Iris pigment epithelial cell (primary cell): ENCODE measurements around the gene PPP1R14C.

Experiments used
- DNase-seq: peaks from one replicate; pipeline ENCODE4 v3.0.0-alpha.2; 2011; ENCODE audit warnings: low read depth

Gene PPP1R14C

DNA sequence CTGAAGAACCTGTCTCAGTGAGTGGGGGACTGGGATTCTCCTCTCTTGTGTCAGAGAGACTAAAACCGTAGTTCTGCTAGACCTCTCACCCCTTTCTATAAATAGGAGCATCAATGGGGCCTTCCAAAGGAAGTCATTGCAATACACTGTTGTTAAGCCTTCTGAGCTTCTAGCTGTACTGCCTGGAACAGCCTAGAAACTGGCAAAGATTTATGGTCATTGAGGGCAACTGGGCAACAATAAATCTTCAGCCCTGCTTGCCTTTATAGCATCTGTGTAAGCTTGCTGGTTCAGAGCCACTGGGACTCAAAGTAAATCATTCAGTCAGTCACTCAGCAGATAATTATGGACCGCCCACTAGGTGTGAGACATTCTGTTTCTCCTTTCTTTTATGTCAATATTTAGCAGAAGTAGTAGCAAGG lies 53.2 kb downstream of the PPP1R14C start:
- no peak for DNase-seq

DNA sequence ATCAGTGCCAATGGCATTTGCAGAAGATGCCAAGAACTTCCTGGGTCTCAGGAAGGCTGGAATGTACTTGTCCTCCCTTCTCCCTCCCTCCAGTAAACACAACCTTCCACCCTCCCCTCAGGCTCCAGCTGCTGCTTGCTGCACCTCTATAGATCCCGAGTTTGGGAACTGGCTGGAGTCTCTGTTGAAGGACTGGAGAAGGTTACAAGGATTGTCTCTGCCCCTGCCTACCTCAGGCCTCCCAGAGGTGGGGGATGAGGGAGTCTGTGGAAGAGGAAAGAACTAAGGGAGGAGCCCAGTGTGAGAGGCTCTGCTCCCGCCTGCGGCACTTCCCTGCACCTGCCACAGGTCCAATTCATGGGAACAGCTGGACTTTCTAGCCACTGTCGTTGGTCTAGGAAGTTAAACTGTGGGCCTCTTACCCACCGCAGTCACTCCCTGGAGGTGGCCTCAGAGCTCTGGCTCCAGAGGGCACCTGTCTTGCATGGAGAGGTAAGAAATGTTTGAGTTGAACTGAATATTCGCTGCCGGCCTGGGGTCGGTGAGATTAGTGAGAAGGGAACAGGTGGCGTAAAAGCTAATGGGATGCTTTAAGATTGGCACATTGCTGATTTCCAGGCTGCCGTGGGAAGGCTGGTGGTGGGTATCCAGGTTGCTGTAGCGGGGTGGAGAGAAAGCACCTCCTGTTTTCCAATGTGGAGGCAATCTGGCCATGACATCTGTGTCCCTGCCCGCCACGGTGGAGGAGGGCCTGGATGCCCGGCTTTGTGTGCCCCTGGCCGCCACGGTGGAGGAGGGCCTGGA lies 54.3 kb downstream of the PPP1R14C start:
- DNase-seq = no peak

GRCh38 chr6:150198532-150198931 lies 55.7 kb downstream of the PPP1R14C start:
- DNase-seq = no peak

- no peak for DNase-seq
Observed at GRCh38 chr6:150199241-150199640, 56.4 kb downstream of the PPP1R14C start.

DNA sequence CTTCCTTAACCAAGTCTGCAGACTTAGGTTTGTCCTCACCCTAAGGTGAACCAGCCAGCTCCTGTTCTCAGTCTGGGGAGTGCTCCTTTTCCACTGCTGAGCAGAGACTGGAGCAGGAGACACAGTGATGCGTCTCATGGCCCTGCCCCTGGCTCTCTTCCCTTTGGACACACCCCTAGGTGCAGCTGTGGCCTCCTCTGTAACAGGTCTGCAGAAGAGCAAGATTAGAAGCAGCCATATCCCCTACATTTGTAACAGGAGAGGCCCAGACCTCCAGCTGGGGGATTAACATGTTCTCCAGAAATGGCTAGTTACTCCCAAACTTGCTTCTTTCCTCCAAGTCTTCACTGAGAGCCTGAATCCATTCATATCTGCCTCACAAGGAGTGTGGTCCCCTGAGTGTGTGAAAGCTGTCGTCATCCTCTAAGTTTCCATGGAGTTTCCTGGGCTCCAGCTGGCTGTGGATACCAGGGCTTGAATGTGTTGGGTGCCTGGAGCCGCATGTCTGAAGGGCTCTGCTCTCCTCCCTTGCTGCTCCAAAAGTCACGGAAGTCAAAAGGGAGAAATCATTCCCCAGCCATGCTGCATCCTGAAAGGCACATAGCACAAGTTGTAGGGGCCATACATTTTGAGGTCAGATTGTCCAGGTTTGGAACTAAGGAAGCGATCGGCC lies 57.7 kb downstream of the PPP1R14C start:
- DNase-seq = no peak

DNA sequence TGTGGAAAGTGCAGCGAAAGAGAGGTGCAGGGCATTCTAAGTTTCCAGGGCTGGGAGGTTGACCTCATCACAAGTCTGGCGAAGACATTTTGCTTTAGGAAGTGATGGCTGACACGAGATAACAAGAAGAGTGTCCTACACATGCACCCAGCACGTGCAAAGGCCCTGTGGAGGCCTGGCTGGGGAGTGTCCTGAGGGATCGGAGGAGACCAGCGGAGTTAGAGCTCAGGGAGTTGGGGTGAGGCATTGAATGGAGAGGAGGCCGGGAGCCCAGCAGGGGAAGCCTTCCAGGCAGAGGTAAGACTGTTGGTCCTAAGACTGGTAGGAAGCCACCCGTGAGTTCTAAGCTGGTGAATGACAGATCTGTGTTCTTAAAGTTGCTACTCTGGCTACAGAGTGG lies 58.4 kb downstream of the PPP1R14C start:
- no peak for DNase-seq

DNA sequence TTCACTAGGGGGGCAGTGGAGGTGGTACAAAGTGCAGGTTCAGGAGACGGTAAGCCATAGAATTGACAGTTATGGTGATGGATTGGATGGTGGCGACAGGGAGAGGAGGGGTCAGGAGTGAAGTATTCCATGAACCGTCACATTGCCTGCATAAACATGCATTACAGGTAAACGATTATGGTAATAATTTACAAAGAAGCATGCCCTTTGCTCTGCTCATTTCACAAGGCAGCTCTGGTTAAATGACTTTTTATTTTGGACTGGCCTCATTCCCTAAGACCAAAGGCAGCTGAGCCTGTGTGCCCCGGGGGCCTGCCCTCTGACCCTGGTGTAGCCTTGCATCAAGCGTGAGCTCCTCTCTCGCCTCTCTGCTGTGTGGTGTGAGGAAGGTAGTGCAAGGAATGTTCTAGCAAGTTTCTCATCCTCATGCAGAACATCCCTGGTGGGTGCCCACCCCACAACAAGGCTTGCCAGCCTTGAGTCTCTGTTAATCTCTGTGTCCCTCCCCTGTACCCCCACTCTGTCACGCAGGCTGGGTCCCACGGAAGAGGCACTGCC lies 59.0 kb downstream of the PPP1R14C start:
- no peak for DNase-seq

GRCh38 chr6:150202404-150202803 lies 59.6 kb downstream of the PPP1R14C start:
- DNase-seq = no peak

DNA sequence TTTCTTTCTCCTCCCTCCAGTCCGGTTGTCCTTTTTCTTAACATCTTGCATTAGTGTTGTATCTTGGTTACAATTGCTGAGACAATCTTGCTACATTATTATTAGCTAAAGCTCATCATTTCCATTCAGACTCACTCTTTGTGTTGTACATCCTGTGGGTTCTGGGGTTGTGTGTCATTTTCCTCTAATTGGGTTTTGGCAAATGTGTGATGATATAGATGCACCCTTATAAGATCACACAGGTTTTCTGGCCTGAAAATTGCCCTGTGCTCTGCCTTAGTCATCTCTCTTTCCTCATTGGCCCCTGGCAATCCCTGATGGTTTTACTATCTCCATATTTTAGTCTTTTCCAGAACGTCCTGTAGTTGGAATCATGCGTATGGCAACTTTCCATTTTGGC lies 60.1 kb downstream of the PPP1R14C start:
- DNase-seq = no peak

DNA sequence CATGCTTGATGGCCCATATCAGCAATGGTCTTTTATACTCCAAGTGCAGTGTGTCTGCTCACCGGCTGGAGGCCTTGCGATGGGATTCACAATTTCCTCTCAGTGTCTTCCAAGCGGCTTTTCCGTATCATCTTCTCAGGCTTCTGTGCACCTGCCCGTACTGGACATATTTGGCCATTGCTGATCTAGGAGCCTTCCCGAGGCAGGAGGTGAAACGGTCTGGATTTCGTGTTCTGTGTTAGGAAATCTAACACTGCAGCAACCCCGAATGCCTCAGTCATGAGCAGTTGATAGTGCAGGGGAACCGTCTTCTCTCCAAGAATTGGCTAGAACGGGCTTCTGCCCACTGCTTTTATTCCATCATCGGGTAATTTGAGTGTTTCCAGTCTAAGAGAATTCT lies 60.5 kb downstream of the PPP1R14C start:
- no peak for DNase-seq

DNA sequence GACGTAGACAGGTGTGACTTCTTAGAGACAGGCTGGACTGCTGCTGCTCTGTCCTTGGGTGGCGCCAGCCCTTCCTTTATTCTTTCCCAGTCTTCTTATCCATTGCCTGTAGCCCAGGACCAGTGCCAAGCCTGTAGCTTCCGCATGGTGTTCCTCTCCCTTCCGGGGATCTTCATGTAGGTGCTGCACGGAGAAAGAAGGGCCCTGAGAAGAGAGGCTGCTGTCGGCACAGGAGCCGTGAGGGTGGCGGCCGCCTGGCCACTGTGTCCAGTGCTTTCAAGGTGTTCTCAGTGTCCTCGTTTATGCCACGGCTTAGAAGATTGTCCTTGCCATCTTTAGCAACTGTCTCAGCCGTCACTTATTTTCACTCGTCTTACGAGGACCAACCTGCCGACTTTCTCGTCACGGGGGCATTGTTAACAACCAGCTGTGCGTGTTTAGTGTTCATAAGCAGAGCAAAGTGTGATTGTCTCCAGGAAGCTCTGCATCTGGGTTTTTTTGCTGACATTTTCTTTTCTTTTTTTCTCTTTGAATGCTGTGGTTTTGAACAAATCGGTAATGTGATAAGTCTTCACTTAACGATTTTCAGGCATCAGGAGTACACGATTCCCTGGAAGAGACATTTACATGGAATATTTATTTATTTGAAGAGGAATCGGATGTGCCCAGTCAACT lies 61.2 kb downstream of the PPP1R14C start:
- DNase-seq = no peak

DNA sequence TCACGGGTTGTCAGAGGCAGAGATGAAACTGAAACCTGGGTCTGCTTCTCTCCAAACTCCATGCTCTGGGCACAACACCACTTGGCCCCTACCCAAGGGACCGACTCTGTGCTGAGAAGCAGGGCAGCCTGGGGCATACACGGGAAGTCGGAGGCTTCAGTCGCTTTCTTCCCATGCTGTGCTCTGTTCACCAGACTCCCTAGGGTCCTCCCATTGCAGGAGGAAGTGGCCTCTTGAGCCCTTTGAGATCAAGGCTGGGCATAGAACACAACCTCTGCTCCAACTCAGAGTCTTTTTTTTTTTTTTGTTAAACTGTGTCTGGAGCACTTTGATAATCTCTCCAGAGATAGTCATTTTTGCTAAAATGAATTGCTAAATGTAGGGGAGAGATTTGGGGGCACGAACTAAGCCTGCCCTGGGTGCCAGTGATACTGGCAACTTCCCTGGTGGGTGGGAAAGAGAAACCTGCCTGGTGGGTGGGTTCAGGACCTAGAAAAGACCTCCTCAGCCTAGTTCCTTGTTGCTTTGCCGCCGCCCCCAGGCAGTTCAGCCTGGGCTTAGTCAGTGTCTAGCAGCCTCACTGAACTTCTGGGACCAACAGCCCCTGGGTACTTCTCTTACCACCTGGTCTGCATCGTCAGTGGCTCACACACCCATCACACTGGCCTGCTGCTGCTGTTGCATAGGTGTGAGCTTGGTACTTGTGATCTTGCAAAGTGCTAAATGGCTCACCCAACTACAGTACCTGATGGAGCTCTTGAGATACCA lies 62.0 kb downstream of the PPP1R14C start:
- DNase-seq = no peak

DNA sequence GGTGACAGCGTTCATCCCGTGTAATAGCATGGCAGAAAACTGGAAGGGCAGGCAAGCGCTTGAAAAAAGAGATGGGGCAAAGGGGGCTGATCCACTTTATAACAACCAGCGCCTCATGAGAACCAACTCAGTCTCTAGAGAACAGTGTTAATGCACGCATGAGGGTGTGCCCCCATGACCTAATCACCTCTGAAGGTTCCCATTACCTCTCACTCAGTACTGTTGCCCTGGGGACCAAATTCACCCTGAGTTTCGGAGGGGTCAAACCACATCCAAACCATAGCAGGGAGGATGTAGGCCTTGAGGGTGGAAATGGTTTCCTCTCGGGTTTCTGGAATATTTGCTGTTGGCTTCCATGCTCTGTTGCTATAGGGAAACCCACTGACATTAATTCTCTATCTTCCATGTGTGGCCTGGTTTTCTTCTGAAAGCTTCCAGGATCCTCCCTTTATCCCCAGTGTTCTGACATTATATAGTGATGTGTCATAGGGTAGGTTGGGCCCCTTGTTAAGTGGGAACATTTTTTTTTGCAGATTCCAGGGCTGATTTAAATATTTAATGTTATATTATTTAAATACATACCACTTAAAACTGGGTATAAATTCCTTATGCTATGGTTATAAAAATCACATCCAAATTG lies 65.2 kb downstream of the PPP1R14C start:
- no peak for DNase-seq

- DNase-seq = no peak
Observed at GRCh38 chr6:150208611-150209352, 65.9 kb downstream of the PPP1R14C start.

GRCh38 chr6:150209415-150209814 lies 66.6 kb downstream of the PPP1R14C start:
- DNase-seq = no peak

- DNase-seq = no peak
Observed at GRCh38 chr6:150211700-150212511, 69.1 kb downstream of the PPP1R14C start.

DNA sequence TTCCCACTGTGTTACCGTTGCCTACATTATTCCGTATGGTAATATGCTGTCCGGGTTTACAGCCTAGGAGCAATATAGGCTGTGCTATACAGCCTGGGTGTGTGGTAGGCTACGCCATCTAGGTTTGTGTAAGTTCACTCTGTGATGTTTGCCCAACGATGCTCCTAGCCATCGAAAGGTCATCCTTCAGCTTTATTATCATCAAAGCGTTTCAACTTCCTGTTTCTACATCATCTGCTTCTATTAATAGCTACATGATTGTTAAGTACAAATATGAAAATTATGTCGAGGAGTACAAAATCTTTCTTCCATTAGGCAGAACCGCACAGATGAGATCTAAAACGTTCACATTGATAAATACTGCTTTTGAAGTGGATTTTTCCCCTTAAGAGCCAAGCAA lies 69.9 kb downstream of the PPP1R14C start:
- DNase-seq = peak; percentile 15

GRCh38 chr6:150213301-150213700 lies 70.5 kb downstream of the PPP1R14C start:
- DNase-seq = no peak

DNA sequence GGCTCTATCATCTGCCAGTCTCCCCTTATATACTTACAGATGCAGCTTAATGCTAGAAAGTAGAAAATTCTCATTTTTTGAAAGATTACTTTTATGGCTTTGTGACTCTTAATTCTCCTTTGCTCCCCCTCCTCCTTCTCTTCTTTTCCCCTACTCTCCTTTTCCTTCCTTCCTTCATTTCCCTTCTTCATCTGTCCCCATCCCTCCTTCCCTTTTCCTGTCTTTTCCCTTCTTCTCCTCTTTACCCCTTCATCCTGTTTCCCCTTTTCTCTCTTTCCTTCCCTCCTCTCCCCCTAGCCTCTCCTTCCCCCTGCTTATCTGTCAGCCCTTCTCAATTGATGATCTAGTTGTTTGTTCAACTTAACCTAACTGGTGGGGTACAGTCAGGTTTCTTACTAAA lies 71.5 kb downstream of the PPP1R14C start:
- no peak for DNase-seq
